Measurements from ENCODE around the gene ZNF547.

- TF ChIP-seq CTCF (IDR thresholded peaks at IDR 0.05) (no peak), EP300 (IDR thresholded peaks at IDR 0.05) (no peak), POLR2A (IDR thresholded peaks at IDR 0.05) (no peak)
These were observed 17.6 kb downstream of the ZNF547 start for GRCh38 chr19:57380923-57381322.
